Right ventricle myocardium inferior (tissue), 1 donor: Measurements from ENCODE around the gene PPME1. TPM values are rescaled to one million over a fixed set of nuclear protein-coding genes. Genes with fewer than 3 reads are reported as not detected.
"Not testable (repeated sequence)": the region's sequence is repeated elsewhere in the genome, so short reads cannot be mapped to it uniquely, and the experiment has no call there.

Experiments used
- ATAC-seq: fragments of 200-7000 bp; cut with Tn5 transposase; one replicate; pipeline ENCODE4 v1.9.1; 2020; ENCODE audit warnings: mild to moderate bottlenecking, moderate library complexity
- DNase-seq: peaks from one replicate; pipeline ENCODE4 v3.0.0; 2021; ENCODE audit errors: missing footprints
- intact Hi-C: fragments of 100-400 bp; cut with DNase I; formaldehyde crosslinking; loops from one replicate; pipeline ENCODE4 v1.11.0; 2022
- long read RNA-seq: library from polyadenylated mRNA; unstranded; transcript quantifications from one replicate; pipeline ENCODE4 v2.0.0, GENCODE V29; 2021
- total RNA-seq: library from RNA; stranded (reverse); fragmentation: NEBNext Ultra II Directional; extraction: Animal tissue kit (Norgen Biotek cat#: 25700); gene quantifications from one replicate; pipeline ENCODE4 v1.2.1, GENCODE V29; 2021
- donor health status: DM: no; HTN: yes; CAD: no; lungs with severe emphysema.

PPME1 gene, protein sequence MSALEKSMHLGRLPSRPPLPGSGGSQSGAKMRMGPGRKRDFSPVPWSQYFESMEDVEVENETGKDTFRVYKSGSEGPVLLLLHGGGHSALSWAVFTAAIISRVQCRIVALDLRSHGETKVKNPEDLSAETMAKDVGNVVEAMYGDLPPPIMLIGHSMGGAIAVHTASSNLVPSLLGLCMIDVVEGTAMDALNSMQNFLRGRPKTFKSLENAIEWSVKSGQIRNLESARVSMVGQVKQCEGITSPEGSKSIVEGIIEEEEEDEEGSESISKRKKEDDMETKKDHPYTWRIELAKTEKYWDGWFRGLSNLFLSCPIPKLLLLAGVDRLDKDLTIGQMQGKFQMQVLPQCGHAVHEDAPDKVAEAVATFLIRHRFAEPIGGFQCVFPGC
- total RNA-seq: 34.6 TPM
- long read RNA-seq, transcript PPME1-201 (14 exons, 2,677 nt): major isoform, 18 of 20 reads
- long read RNA-seq, partial matches to known transcripts: 0 of 20 reads
- long read RNA-seq, other reads (novel, unspliced or antisense): 1 of 20 reads

DNA sequence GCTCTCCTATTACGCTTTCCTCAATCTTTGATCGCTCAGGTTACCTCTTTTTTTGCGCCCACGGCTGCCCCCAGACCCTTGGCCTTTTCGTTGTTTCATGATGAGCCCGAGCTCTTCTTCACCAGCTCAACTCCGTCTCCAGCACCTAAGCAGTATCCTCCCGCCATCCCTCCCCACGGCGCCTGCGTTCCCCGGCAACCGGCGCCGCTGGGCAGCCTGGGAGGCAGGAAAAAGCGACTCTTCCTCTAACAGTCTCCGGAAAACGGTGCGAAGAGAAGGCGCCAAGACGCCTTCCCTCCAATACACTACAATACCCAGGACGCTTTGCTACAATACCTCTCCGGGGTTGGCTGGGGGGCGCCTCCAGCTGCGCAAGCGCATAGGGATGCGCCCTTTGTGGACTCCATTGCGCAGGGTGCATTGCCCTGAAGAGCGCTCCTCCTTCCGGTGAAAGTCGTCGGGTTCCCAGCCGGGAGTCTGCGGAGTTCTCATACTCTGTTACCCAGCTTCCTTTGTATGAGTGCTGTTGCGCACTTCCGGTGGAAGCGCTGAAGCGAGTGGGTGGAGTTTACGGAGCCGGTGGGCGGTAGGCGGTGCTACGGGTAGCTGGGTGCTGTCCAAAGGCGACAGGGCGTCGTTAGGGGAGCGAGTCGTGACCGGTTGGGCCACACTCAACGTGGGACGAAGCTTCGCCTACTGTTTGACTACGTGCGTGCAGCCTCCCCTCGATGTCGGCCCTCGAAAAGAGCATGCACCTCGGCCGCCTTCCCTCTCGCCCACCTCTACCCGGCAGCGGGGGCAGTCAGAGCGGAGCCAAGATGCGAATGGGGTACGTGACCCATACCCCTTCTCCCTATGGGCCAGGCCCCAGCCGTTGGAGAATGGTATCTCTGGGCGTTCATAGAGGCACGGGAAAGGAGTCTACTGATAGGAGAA lies at the start of gene PPME1, which contains the start of gene C2CD3:
Gene PPME1 (plus strand): TSS at position 596 of the 936 bp plus-strand sequence. CDS start 133 bp downstream, at position 729.
Gene C2CD3 (minus strand): TSS at position 309 of the 936 bp plus-strand sequence. CDS start 210 bp downstream, at position 99.
- intact Hi-C loops: loop anchor here (10.0 kb wide), 1 partner anchor 224 kb away; the partner anchor contains the start of gene PGM2L1
- ATAC-seq: peak; percentile 99
- DNase-seq: peak; percentile 98

DNA sequence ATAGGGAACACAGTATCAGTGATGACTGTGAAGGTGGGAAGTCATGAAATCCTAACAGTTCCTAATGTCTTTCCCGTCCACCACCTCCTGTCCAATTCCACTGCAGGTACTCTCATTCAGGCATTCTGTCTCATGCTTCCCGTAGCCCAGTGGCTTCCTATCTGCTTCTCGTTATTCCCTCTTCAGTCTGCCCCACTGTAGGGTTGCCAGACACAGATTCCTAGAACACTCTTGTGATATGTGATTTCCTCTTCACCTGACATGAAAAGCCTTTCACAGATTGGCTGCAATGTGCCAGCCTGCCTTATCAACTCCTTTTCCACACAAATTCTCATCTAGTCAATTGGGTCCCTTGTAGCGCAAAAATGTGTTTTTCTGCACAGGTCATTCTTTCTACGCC lies 49.3 kb upstream of the PPME1 start:
- peak; percentile 31 for ATAC-seq
- DNase-seq: no peak
- intact Hi-C loops: no loop called here

DNA sequence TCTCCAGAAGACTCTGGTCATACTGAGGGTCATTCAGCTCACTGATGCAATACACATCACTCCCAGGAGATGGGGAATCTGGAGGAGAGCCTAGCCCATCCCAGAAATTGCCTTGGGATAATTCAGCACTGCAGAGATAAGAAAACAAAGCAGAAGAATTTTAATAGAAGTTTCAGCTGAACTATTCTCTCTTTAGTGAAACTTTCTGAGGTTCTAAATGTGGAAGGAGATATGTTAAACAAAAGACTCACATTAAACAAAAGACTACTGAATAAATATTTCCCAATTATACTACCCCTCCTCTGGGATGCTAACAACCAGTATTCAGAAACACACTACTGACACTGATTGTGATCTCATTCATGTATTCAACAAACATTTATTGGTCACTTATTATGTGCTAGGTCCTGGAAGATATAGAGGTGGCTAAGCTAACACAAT lies 48.1 kb upstream of the PPME1 start:
- DNase-seq: no peak
- intact Hi-C loops: no loop called here

DNA sequence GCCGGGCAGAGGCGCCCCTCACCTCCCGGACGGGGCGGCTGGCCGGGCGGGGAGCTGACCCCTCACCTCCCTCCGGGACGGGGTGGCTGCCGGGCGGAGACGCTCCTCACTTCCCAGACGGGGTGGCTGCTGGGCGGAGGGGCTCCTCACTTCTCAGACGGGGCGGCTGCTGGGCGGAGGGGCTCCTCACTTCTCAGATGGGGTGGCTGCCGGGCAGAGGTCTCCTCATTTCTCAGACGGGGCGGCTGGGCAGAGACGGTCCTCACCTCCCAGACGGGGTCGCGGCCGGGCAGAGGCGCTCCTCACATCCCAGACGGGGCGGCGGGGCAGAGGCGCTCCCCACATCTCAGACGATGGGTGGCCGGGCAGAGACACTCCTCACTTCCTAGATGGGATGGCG lies 42.0 kb upstream of the PPME1 start:
- ATAC-seq, DNase-seq, intact Hi-C loops: not testable (repeated sequence)

More for the DNA sequence above, 48.1 kb upstream of the PPME1 start:
- no peak for ATAC-seq

DNA sequence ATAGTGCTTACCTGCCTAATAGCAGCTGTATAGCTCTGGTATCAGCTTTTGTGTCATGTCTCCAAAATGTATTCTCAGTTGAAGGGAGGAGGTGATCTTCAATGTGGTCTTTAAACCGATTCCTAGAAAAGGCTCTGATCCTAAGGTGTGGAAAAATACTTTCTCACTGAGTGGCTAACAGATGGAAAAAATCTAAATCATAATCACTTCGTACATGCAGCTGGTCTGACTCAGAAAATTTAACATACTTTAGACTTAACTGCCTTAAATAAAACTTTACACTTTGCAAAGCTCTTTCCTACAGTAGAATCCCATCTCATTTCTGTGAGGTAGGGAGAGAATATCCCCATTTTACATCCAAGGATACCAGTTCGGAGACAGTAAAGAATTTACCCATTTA lies 38.3 kb upstream of the PPME1 start:
- intact Hi-C loops: no loop called here
- ATAC-seq: no peak
- no peak for DNase-seq

DNA sequence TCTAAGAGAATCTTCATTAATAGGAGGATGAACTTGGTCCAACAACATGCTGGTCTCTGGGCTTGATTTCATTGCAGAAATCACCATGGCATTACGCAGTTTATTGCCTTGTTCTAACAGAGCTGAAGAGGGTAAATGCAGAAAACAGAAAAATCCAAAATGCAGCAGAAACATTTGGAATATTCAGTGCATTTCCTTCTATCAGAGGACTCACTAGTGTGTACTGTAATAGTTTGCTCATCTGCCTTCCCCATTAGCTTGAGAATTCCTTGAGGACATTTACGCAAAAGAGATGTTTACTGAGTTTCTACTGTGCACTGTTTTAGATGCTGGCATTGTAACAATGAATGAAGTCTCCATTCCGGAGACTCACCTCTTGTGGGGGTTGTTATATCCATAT lies 37.7 kb upstream of the PPME1 start:
- intact Hi-C loops: no loop called here
- ATAC-seq (no peak), DNase-seq (no peak)

DNA sequence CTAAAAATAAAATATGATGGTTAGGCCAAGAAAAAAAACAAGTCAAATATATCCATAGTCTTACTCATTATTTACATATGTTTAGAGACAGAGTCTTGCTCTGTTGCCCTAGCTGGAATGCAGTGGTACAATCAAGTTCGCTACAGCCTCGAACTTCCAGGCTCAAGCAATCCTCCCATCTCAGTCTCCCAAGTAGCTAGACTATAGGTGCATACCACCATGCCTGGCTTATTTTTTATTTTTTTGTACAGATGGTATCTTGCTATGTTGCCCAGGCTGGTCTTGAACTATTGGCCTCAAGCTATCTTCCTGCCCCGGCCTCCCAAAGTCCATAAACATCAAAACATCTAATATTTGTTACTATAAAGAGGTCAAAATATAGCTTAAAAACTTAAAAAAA lies 36.4 kb upstream of the PPME1 start:
- ATAC-seq: no peak
- intact Hi-C loops: no loop called here
- DNase-seq: no peak

DNA sequence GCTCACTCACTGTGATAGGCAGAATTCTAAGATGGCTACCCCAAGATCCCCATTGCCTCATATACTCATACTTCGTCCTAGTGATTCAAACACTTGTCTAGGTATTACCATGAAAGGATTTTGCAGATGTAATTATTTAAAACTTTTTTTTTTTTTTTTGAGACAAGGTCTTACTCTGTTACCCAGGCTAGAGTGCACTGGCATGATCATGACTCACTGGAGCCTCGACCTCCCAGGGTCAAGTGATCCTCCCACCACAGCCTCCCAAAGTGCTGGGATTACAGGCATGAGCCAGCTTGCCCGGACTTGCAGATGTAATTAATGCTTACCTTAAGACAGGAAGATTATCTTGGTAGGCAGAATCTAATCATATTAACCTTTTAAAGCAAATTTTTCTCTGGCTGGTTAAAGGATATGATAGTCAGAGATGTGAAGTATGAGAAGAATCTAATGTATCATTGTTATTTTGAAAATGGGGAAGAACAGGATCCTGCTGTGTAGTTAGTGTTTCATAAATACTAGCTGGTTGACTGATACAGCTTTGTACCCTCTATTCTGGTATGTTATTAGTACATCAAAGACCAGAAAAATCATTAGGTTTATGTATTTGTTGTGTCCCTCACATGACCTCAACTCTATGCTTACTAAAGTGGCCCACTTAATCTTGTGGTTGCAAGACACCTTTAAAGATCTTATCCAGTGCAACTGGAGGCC lies 35.8 kb upstream of the PPME1 start:
- DNase-seq (no peak), ATAC-seq (no peak)
- intact Hi-C loops: no loop called here

DNA sequence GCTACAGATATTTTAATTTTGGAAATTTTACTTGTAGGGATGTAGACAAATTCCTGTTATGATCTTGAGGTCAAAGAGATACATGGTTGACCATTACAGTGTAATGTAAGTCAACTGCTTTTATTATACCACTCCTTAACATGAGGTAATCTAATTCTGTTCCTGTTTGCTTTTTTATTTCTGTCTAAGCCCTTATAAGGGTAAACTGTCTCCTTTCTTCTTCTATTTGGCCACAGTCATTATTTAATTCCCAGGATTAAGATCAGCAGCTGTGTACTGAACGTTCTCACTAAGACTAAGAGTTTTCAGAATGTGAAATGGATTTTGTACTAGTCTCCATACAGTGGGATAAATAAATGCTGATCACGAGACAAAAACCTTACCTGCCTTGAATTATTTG lies 33.1 kb upstream of the PPME1 start:
- ATAC-seq: no peak
- intact Hi-C loops: no loop called here
- no peak for DNase-seq

DNA sequence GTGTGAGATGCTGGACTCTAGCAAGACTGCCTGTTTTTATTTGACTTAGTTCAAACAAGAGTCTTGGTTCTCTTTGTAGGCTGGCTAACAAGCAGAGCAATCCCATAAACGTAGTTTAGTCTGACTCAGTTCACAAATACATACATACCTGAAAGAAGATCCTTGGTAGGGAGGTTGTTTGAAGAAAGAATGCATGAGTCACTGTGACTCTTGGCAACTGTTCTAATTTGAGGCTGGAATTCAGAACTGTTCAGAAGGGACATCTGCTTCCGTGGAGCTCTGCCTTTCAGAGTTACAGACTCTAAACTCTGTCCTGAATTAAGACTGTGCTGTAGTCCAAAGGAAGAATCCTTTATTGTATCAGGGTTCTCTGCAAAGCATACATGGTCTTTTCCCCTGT lies 32.5 kb upstream of the PPME1 start:
- DNase-seq: no peak
- intact Hi-C loops: no loop called here
- peak; percentile 87 for ATAC-seq

DNA sequence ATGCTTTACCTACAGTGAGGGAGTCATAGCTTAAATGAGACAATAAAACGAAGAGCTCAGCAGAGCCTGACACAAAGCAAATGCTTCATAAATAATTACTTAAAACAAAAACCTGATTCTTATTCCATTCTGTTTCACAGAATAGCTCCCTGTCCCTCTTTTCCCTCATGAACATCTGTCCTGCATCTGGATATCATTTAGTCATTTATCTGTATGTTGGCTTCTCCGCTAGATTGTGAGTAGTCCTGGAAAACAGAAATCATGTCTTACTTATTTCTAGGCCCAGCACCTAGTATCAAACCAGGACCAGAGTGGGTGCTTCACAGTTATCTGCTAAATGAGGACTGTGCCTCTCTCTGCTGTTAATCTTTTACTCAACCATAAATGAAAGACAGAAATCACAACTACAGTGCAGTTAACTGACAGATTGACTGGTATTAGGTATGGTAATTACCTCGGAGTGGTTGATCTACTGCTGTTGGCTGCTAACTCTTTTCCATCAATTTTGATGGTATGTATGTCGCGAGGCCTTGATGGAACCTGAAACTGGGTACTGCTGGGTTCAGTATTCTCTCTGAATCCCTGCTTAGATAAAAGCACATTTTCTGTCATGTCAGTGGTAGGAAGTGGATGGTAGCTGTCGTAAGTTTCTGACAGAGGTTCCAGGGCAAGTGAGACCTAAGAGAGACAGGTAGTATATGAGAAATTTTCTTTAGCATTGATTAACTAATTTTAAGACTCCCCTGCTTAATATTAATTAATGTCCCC lies 31.8 kb upstream of the PPME1 start:
- intact Hi-C loops: no loop called here
- no peak for DNase-seq
- ATAC-seq: peak; percentile 24

DNA sequence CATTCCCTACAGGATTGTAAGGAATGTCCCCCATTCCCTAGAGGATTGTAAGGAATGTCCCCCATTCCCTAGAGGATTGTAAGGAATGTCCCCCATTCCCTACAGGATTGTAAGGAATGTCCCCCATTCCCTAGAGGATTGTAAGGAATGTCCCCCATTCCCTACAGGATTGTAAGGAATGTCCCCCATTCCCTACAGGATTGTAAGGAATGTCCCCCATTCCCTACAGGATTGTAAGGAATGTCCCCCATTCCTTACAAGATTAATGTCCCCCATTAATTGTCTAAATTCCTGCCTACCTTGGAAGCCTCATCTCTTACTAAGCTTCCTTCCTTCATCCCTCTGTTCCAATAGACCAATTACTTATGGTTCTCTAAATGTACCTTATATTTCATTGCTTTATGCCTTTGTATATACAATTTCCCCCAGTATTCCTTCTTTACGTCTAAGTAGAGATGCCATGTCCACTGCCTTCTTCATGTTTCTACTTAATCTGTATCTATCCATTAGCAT lies 31.1 kb upstream of the PPME1 start:
- intact Hi-C loops, DNase-seq, ATAC-seq: not testable (repeated sequence)

DNA sequence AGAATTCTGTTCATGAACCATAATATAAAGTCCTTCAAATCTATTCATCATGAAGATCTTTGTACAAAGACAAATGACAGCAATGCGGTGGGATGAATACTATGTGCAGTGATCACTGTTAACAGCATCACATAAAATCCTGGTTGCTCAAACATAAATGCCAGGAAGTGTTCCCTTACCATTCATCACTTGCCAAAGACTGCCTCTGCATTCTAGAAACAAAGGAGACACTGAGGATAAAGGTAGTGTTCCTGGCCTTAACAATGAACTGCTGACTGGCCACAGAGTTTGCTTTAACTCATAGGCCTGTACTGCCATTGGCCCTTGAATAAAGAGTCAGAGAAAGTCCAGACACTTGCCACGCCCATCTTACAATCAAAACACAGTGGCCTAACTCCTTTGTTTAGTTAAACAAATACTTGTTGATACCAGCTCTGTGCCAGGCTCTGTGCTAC lies 29.8 kb upstream of the PPME1 start:
- intact Hi-C loops: no loop called here
- DNase-seq (no peak), ATAC-seq (no peak)

DNA sequence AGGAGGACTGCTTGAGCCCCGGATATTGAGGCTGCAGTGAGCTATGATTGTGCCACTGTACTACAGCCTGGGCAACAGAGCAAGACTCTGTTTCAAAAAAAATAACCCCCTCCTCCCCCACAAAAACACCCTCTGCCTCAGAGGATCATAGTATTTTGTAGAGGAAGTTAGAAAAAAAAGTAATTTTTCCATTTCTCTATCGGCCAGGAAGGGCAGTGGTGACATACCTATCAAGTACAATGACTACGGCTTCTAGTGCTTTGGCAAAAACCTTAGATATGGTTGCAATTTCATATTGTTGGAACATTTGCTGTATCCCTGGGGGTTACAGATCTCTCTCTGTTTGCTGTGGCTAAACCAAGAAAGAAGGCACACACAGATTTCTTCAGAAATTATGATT lies 29.2 kb upstream of the PPME1 start:
- intact Hi-C loops: no loop called here
- DNase-seq: no peak
- no peak for ATAC-seq

DNA sequence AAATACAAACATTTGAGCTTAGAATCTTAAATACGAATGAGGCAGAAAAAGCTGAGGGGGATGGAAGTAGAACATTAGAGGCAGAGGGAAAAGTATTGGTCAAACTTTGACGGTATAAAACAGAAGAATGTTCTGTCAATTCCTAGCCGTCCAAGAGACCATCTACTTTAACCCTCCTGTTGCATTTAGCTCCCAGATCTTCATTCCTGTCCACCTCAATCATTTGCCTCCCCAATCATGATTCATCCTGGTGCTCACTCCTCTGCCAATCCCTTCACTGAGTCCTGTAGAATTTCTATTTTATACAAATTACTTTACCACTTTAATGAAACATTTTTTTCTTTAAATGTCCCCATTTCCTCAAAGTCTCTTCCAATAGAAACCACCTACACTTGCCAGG lies 28.5 kb upstream of the PPME1 start:
- intact Hi-C loops: no loop called here
- no peak for DNase-seq
- ATAC-seq: no peak

DNA sequence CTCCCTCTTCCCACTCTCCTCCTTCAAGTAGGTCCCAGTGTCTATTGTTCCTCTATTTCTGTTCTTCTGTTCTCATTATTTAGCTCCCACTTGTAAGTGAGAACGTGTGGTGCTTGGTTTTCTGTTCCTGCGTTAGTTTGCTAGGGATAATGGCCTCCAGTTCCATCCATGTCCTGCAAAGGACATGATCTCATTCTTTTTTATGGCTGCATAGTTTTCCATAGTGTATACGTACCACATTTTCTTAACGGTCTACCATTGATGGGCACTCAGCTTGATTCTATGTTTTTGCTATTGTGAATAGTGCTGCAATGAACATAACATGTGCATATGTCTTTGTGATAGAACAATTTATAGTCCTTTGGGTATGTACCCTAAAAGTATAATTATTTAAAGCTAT lies 26.5 kb upstream of the PPME1 start:
- no peak for DNase-seq
- ATAC-seq: no peak
- intact Hi-C loops: no loop called here

DNA sequence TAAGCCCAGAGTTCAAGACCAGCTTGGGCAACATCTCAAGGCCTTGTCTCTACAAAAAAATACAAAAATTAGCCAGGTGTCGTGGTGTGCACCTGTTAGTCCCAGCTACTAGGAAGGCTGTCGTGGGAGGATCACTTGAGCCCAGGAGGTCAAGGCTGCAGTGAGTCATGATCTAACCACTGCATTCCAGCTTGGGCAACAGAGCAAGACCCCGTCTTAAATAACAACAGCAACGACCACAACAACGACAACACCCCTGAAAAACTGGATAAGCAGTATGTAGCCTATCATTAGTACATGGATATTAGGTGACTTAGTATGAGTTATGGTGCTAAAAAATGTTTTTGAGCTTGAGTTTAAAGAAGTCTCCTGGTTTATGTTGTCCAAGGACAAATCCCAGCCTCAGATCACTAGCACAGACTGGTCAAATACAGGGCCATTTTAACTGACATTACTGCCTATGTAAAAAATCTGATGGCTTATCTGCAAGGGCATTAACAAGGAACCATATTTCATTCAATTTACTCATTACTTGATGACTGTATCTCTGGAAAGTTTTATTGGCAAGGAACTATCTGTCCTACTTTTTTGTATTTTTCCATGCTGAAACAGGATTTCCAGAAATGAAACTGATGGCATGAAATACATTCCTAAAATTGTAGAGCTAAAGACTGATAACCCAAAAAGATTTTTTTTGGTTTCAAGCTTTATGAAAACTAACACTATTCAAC lies 23.7 kb upstream of the PPME1 start:
- intact Hi-C loops: no loop called here
- DNase-seq (no peak), ATAC-seq (no peak)
